CD4-positive, CD25-positive, alpha-beta regulatory T cell (primary cell): ENCODE measurements around the gene OSBPL3. TPM values are rescaled to one million over a fixed set of nuclear protein-coding genes. Genes with fewer than 3 reads are reported as not detected.
A peak's percentile ranks its signal among the peaks of the same experiment; 100 is the strongest.

Experiments used
- ATAC-seq, 2 donors: fragments of 150-1000 bp; cut with Tn5 transposase; one replicate each; pipeline ENCODE4 v1.10.0; 2021; ENCODE audit warnings: low read depth in 2 of 2, moderate number of reproducible peaks in 2 of 2, moderate library complexity in 1 of 2
- DNase-seq, 3 donors: peaks; one replicate each; pipeline versions ENCODE4 v3.0.0 to v3.0.0-alpha.2; 2012 to 2022; ENCODE audit warnings: mixed read lengths in 1 of 3
- H3K27ac ChIP-seq: one replicate; pipeline ENCODE4 v1.7.0; 2013; ENCODE audit warnings: mild to moderate bottlenecking, low read length; ENCODE audit not compliant: insufficient read depth, poor library complexity, severe bottlenecking
- H3K27me3 ChIP-seq: one replicate; pipeline ENCODE4 v1.7.0; 2013; ENCODE audit warnings: low read length; ENCODE audit not compliant: control insufficient read depth, insufficient read depth
- H3K36me3 ChIP-seq: one replicate; pipeline ENCODE4 v1.7.0; 2013; ENCODE audit warnings: mild to moderate bottlenecking, low read length, moderate library complexity; ENCODE audit not compliant: control insufficient read depth, insufficient read depth
- H3K4me1 ChIP-seq: 2 replicates; pipeline ENCODE4 v1.7.0; 2013; ENCODE audit warnings: mild to moderate bottlenecking, low read length; ENCODE audit not compliant: insufficient read depth, control insufficient read depth, poor library complexity, severe bottlenecking
- H3K4me3 ChIP-seq: one replicate; pipeline ENCODE4 v1.7.0; 2013; ENCODE audit warnings: low read depth, mild to moderate bottlenecking, low read length, moderate library complexity
- H3K9me3 ChIP-seq, 2 experiments: 1 replicate in 1 of 2; 2 replicates in 1 of 2; pipeline ENCODE4 v1.7.0; 2013; ENCODE audit warnings: low read length in 2 of 2, mild to moderate bottlenecking in 1 of 2, moderate library complexity in 1 of 2; ENCODE audit not compliant: control insufficient read depth in 2 of 2
- H3K27ac Mint-ChIP-seq, 3 donors: one replicate each; pipeline ENCODE4 v1.8.0; 2020 to 2022; ENCODE audit warnings: mild to moderate bottlenecking in 3 of 3, mixed read lengths in 3 of 3, moderate library complexity in 2 of 3
- H3K27me3 Mint-ChIP-seq: one replicate; pipeline ENCODE4 v1.8.0; 2022; ENCODE audit warnings: mild to moderate bottlenecking, mixed read lengths
- H3K36me3 Mint-ChIP-seq: one replicate; pipeline ENCODE4 v1.8.0; 2020; ENCODE audit warnings: mixed read lengths
- H3K4me1 Mint-ChIP-seq, 4 donors: one replicate each; pipeline ENCODE4 v1.8.0; 2020 to 2022; ENCODE audit warnings: mixed read lengths in 4 of 4, mild to moderate bottlenecking in 1 of 4
- H3K4me3 Mint-ChIP-seq, 4 donors: one replicate each; pipeline ENCODE4 v1.8.0; 2020 to 2022; ENCODE audit warnings: mild to moderate bottlenecking in 4 of 4, mixed read lengths in 4 of 4, moderate library complexity in 3 of 4
- H3K9me3 Mint-ChIP-seq, 7 donors: one replicate each; pipeline ENCODE4 v1.8.0; 2020 to 2022; ENCODE audit warnings: mixed read lengths in 7 of 7, mild to moderate bottlenecking in 3 of 7, moderate library complexity in 2 of 7
- polyA plus RNA-seq, 4 donors: library from polyadenylated mRNA; unstranded; fragments of 300-500 nt; fragmentation: Illumina TruSeq; gene quantifications; one replicate each; pipeline ENCODE4 v1.2.3, GENCODE V29; 2021
- total RNA-seq: library from RNA; stranded (reverse); gene quantifications from one replicate; pipeline ENCODE4 v1.2.3, GENCODE V29; 2022

The OSBPL3 gene
- total and polyA plus RNA-seq, 5 donors from 2014 or later: 9.1 to 43.0 (median 14.3) TPM

- H3K36me3 ChIP-seq: peaks cover 6% of the 10 kb centered on the region
- no peak overlapping the region for H3K4me3 Mint-ChIP-seq
- no peak overlapping the region for H3K27ac ChIP-seq
Observed at GRCh38 chr7:24793982-24794648, 185.9 kb downstream of the OSBPL3 start.

DNA sequence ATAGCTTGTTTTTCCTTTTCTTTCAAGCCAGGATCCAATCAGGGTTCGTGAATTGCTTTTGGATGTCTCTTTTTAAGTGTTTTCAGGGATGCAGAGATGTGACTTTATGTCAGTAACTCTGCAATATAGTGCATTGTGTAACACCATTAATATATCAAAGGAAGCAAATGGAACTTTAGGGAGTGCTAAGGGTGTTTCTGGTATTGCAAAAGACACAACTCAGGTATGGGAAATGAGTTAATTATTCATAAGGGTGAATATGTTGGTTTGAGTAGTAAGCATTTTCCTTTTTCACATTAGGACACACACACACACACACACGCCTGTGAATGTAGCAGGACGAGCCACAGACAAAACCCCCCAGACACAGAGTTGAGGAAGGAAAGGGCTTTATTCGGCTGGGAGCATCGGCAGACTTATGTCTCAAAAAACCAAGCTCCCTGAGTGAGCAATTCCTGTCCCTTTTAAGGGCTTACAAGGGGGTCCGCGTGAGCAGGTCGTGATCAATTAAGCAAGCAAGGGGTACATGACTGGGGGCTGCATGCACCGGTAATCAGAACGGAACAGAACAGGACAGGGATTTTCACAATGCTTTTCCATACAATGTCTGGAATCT, 190.9 kb downstream of the OSBPL3 start:
- Histone ChIP-seq H3K27me3 (no peaks in the 10 kb centered on the region), H3K4me1 (no peaks in the 10 kb centered on the region), H3K9me3 (no peaks in the 10 kb centered on the region), H3K27ac (no peak overlapping the region), H3K4me3 (no peak overlapping the region), H3K36me3 (no peaks in the 10 kb centered on the region)
- ATAC-seq (no peak), DNase-seq (no peak)
- Mint-ChIP-seq H3K4me3 (no peak overlapping the region), H3K27ac (no peak overlapping the region), H3K27me3 (no peaks in the 10 kb centered on the region), H3K36me3 (no peaks in the 10 kb centered on the region), H3K4me1 (peaks cover 2 to 5% (median 4%) of the 10 kb centered on the region in 4 donors), H3K9me3 (peaks cover 0 to 1% (median 0%) of the 10 kb centered on the region in 7 donors)

More at GRCh38 chr7:24793982-24794648, 185.9 kb downstream of the OSBPL3 start:
- Histone ChIP-seq H3K4me3 (no peak overlapping the region), H3K9me3 (no peaks in the 10 kb centered on the region), H3K27me3 (no peaks in the 10 kb centered on the region), H3K4me1 (no peaks in the 10 kb centered on the region)
- no peak for ATAC-seq
- peak in 1 of 3 donors; percentile 20 for DNase-seq
- Mint-ChIP-seq H3K27ac (peak overlapping the region in 2 of 3 donors; percentile 52 to 63), H3K27me3 (no peaks in the 10 kb centered on the region), H3K9me3 (no peaks in the 10 kb centered on the region), H3K4me1 (peaks cover 11 to 23% (median 16%) of the 10 kb centered on the region in 4 donors), H3K36me3 (peaks cover 18% of the 10 kb centered on the region)

DNA sequence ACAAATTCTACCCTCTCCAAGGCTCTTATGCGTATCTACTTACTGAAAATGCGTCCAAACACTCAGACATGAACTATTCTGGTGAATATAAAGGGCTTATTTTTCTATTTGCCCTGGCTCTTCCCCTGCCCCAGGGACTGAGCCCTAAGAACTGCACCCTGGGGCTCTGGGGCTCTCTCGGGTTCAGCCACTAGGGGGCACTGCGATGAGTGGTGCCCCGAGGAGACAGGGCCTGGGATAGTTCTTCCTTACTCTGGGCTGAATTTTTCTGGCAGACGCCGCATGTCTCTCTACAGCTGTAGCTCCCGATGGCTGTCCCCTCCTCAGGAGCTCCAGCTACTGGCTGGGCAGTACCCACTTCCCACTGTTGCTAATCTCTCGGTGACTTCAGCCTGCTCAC, 191.9 kb downstream of the OSBPL3 start:
- H3K27me3 Mint-ChIP-seq: no peaks in the 10 kb centered on the region
- no peaks in the 10 kb centered on the region for H3K27me3 ChIP-seq
- H3K9me3 ChIP-seq: no peaks in the 10 kb centered on the region
- H3K36me3 ChIP-seq: no peaks in the 10 kb centered on the region
- no peak overlapping the region for H3K27ac Mint-ChIP-seq
- H3K9me3 Mint-ChIP-seq: peaks cover 0 to 8% (median 0%) of the 10 kb centered on the region in 7 donors
- no peaks in the 10 kb centered on the region for H3K4me1 Mint-ChIP-seq
- H3K27ac ChIP-seq: no peak overlapping the region
- no peak overlapping the region for H3K4me3 ChIP-seq
- no peak for ATAC-seq
- H3K36me3 Mint-ChIP-seq: peaks cover 7% of the 10 kb centered on the region
- H3K4me1 ChIP-seq: no peaks in the 10 kb centered on the region
- H3K4me3 Mint-ChIP-seq: no peak overlapping the region
- DNase-seq: no peak

DNA sequence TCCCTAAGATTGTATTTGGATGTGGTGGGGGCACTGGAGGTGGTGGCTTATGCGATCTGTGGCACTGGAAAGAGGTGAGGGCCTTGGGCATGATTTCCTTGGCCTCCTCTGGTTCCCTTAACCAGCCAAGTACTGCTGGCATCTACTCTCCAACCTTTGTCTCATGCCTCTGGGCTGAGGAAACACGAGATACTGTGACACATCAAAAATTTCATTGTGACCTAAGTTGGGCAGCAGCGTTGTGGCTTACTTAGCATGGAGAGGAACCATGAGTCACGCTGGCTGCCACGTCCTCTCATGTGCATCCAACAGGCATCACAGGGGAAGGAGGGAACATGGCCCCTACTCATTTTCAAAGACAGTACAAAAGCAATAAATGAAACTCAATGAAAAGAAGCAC, 193.0 kb downstream of the OSBPL3 start:
- Mint-ChIP-seq H3K9me3 (peaks cover 0 to 8% (median 0%) of the 10 kb centered on the region in 7 donors), H3K4me1 (no peaks in the 10 kb centered on the region), H3K4me3 (no peak overlapping the region), H3K27me3 (no peaks in the 10 kb centered on the region), H3K36me3 (peaks cover 7% of the 10 kb centered on the region), H3K27ac (no peak overlapping the region)
- Histone ChIP-seq H3K36me3 (no peaks in the 10 kb centered on the region), H3K27ac (no peak overlapping the region), H3K9me3 (no peaks in the 10 kb centered on the region), H3K27me3 (no peaks in the 10 kb centered on the region), H3K4me1 (no peaks in the 10 kb centered on the region), H3K4me3 (no peak overlapping the region)
- ATAC-seq (peak in 1 of 2 donors; percentile 31), DNase-seq (no peak)

GRCh38 chr7:24786306-24786705, 193.7 kb downstream of the OSBPL3 start:
- H3K36me3 ChIP-seq: no peaks in the 10 kb centered on the region
- H3K9me3 ChIP-seq: no peaks in the 10 kb centered on the region
- H3K9me3 Mint-ChIP-seq: peaks cover 0 to 8% (median 0%) of the 10 kb centered on the region in 7 donors
- peak overlapping the region in 1 of 3 donors; percentile 53 for H3K27ac Mint-ChIP-seq
- DNase-seq: no peak
- peaks cover 7% of the 10 kb centered on the region for H3K36me3 Mint-ChIP-seq
- no peaks in the 10 kb centered on the region for H3K27me3 ChIP-seq
- no peaks in the 10 kb centered on the region for H3K4me1 Mint-ChIP-seq
- H3K4me3 Mint-ChIP-seq: no peak overlapping the region
- no peaks in the 10 kb centered on the region for H3K4me1 ChIP-seq
- ATAC-seq: no peak
- no peak overlapping the region for H3K27ac ChIP-seq
- H3K27me3 Mint-ChIP-seq: no peaks in the 10 kb centered on the region
- no peak overlapping the region for H3K4me3 ChIP-seq

DNA sequence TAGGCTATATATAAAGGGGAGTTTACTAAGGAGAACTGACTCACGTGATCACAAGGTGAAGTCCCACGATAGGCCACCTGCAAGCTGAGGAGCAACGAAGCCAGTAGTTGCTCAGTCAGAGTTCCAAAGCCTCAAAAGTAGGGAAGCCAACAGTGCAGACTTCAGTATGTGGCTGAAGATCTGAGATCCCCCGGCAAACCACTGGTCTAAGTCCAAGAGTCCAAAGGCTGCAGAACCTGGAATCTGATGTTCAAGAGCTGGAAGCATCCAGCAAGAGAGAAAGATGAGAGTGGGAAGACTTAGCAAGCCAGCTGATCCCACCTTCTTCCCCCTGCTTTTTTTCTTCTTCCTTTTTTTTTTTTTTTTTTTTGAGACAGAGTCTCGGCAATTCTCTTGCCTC, 195.7 kb downstream of the OSBPL3 start:
- H3K4me1 Mint-ChIP-seq: peaks cover 0 to 2% (median 0%) of the 10 kb centered on the region in 4 donors
- H3K9me3 Mint-ChIP-seq: peaks cover 0 to 8% (median 0%) of the 10 kb centered on the region in 7 donors
- no peak overlapping the region for H3K4me3 Mint-ChIP-seq
- no peaks in the 10 kb centered on the region for H3K4me1 ChIP-seq
- no peaks in the 10 kb centered on the region for H3K27me3 Mint-ChIP-seq
- no peaks in the 10 kb centered on the region for H3K27me3 ChIP-seq
- H3K9me3 ChIP-seq: no peaks in the 10 kb centered on the region
- no peak overlapping the region for H3K27ac ChIP-seq
- DNase-seq: no peak
- H3K36me3 ChIP-seq: no peaks in the 10 kb centered on the region
- H3K27ac Mint-ChIP-seq: no peak overlapping the region
- H3K36me3 Mint-ChIP-seq: peaks cover 7% of the 10 kb centered on the region
- H3K4me3 ChIP-seq: no peak overlapping the region
- no peak for ATAC-seq

DNA sequence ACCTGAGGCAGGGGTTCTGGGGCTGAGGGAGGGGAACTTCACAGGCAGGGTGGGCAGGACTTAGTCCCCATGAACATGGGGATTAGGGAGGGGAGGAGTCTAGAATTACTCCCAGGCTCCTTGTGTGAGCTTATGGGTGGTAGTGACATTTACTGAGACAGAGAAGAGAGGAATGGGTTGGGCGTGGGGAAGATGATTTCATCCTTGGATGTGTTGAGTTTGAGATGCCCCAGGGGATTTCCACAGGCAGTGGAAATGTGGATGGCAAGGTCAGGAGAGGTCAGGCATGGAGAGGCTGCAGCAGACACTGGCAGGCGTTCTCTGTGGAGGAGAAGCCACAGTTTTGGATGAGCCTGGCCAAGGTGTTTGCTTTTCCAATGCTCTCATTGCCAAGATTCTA, 196.3 kb downstream of the OSBPL3 start:
- peaks cover 0 to 2% (median 0%) of the 10 kb centered on the region in 4 donors for H3K4me1 Mint-ChIP-seq
- Histone ChIP-seq H3K27ac (no peak overlapping the region), H3K4me1 (no peaks in the 10 kb centered on the region), H3K27me3 (no peaks in the 10 kb centered on the region), H3K4me3 (no peak overlapping the region), H3K9me3 (no peaks in the 10 kb centered on the region), H3K36me3 (no peaks in the 10 kb centered on the region)
- no peak overlapping the region for H3K27ac Mint-ChIP-seq
- peaks cover 0 to 8% (median 0%) of the 10 kb centered on the region in 7 donors for H3K9me3 Mint-ChIP-seq
- DNase-seq: no peak
- H3K4me3 Mint-ChIP-seq: no peak overlapping the region
- ATAC-seq: no peak
- no peaks in the 10 kb centered on the region for H3K27me3 Mint-ChIP-seq
- peaks cover 7% of the 10 kb centered on the region for H3K36me3 Mint-ChIP-seq

DNA sequence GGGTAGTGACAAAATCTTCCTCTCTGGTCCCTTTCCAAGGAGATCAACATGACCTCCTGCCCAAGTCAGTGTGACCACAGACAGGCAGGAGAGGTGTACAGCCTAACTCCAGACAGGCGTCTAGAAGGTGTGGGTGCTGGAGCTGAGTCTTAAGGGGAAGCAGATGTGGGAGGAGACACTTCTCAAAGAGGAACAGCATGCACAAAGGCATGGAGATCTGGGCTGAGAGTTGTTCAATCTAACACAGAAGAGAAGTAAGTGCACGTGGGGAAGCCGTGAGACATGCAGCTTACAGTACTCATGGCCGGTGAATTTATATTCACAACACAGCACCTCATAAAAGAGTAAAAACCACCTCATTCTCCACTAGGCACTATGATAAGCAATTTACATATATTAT, 198.9 kb downstream of the OSBPL3 start:
- peaks cover 0 to 4% (median 1%) of the 10 kb centered on the region in 4 donors for H3K4me1 Mint-ChIP-seq
- no peaks in the 10 kb centered on the region for H3K9me3 ChIP-seq
- no peaks in the 10 kb centered on the region for H3K27me3 Mint-ChIP-seq
- ATAC-seq (no peak), DNase-seq (no peak)
- H3K4me3 ChIP-seq: no peak overlapping the region
- no peaks in the 10 kb centered on the region for H3K4me1 ChIP-seq
- no peaks in the 10 kb centered on the region for H3K27me3 ChIP-seq
- peaks cover 0 to 8% (median 0%) of the 10 kb centered on the region in 7 donors for H3K9me3 Mint-ChIP-seq
- H3K36me3 Mint-ChIP-seq: peaks cover 7% of the 10 kb centered on the region
- no peaks in the 10 kb centered on the region for H3K36me3 ChIP-seq
- H3K27ac ChIP-seq: no peak overlapping the region
- no peak overlapping the region for H3K4me3 Mint-ChIP-seq
- H3K27ac Mint-ChIP-seq: no peak overlapping the region
